WTC11 (cell line): ENCODE results near the gene BCORL1. TPM values are rescaled to one million over a fixed set of nuclear protein-coding genes. Genes with fewer than 3 reads are reported as not detected.
A peak's percentile ranks its signal among the peaks of the same experiment; 100 is the strongest.

Source experiments
- ATAC-seq: fragments of 200-7000 bp; cut with Tn5 transposase; 2 replicates; pipeline ENCODE4 v1.10.0; 2021; ENCODE audit warnings: mild to moderate bottlenecking, moderate library complexity
- CTCF ChIA-PET: fragments of 300-600 bp; sonication (Branson Sonifier 250); formaldehyde crosslinking; loops from one replicate; lab custom pipeline; 2021; ENCODE audit warnings: antibody characterized with exemption; lab: Charles Lee
- POLR2A ChIA-PET: fragments of 350-600 bp; sonication (Branson Sonifier 250); formaldehyde crosslinking; loops from one replicate; lab custom pipeline; 2021; ENCODE audit warnings: antibody characterized with exemption; lab: Charles Lee
- DNase-seq: peaks from one replicate; pipeline ENCODE4 v3.0.0; 2021; ENCODE audit warnings: low spot score
- H3K27ac Mint-ChIP-seq: 2 replicates; pipeline ENCODE4 v1.8.0; 2021; ENCODE audit warnings: mixed read lengths
- H3K27me3 Mint-ChIP-seq: 2 replicates; pipeline ENCODE4 v1.8.0; 2021; ENCODE audit warnings: low read depth, mild to moderate bottlenecking, moderate library complexity, mixed read lengths
- H3K36me3 Mint-ChIP-seq: 2 replicates; pipeline ENCODE4 v1.8.0; 2021; ENCODE audit warnings: mixed read lengths
- H3K4me1 Mint-ChIP-seq: 2 replicates; pipeline ENCODE4 v1.8.0; 2022; ENCODE audit warnings: mixed read lengths
- H3K4me3 Mint-ChIP-seq: 2 replicates; pipeline ENCODE4 v1.8.0; 2021; ENCODE audit warnings: mild to moderate bottlenecking, moderate library complexity, mixed read lengths
- H3K9me3 Mint-ChIP-seq: 2 replicates; pipeline ENCODE4 v1.8.0; 2021; ENCODE audit warnings: mixed read lengths
- CDX4 ChIP-seq: fragments of 250-450 bp; sonication (Bioruptor Pico); IDR thresholded peaks from 2 replicates; pipeline ENCODE4 v1.9.0; 2021; ENCODE audit warnings: moderate library complexity, mild to moderate bottlenecking, inconsistent platforms, borderline replicate concordance
- E2F4 ChIP-seq: sonication (generic); formaldehyde crosslinking; IDR thresholded peaks from 2 replicates; pipeline ENCODE4 v1.8.1; 2022; ENCODE audit warnings: low read depth, mild to moderate bottlenecking, moderate library complexity, missing genetic modification reagents, borderline replicate concordance
- ELF4 ChIP-seq: sonication (generic); formaldehyde crosslinking; IDR thresholded peaks from 2 replicates; pipeline ENCODE4 v1.8.1; 2022; ENCODE audit warnings: low read depth, mild to moderate bottlenecking, moderate library complexity, missing genetic modification reagents
- ESRRA ChIP-seq: sonication (generic); formaldehyde crosslinking; IDR thresholded peaks from 2 replicates; pipeline ENCODE4 v1.8.1; 2022; ENCODE audit warnings: mild to moderate bottlenecking, missing genetic modification reagents, borderline replicate concordance
- ETV6 ChIP-seq: sonication (generic); formaldehyde crosslinking; IDR thresholded peaks from 2 replicates; pipeline ENCODE4 v1.8.1; 2022; ENCODE audit warnings: mild to moderate bottlenecking, missing genetic modification reagents
- GRHL2 ChIP-seq: fragments of 250-450 bp; sonication (Bioruptor Pico); IDR thresholded peaks from 2 replicates; pipeline ENCODE4 v1.8.0; 2022; ENCODE audit warnings: mild to moderate bottlenecking, moderate library complexity; ENCODE audit not compliant: insufficient replicate concordance, severe bottlenecking
- GTF2I ChIP-seq: fragments of 250-450 bp; sonication (Bioruptor Pico); conservative IDR thresholded peaks from 2 replicates; pipeline ENCODE4 v1.4.0; 2021; ENCODE audit warnings: mild to moderate bottlenecking
- JUN ChIP-seq: sonication (generic); formaldehyde crosslinking; IDR thresholded peaks from 2 replicates; pipeline ENCODE4 v1.8.0; 2023; ENCODE audit warnings: mild to moderate bottlenecking, missing genetic modification reagents
- KAT7 ChIP-seq: sonication (generic); formaldehyde crosslinking; IDR thresholded peaks from 2 replicates; pipeline ENCODE4 v1.8.1; 2023; ENCODE audit warnings: missing genetic modification reagents, mild to moderate bottlenecking, borderline replicate concordance
- MAX ChIP-seq: sonication (generic); formaldehyde crosslinking; IDR thresholded peaks from 2 replicates; pipeline ENCODE4 v1.8.0; 2022; ENCODE audit warnings: mild to moderate bottlenecking, missing genetic modification reagents
- NR1H2 ChIP-seq: sonication (generic); formaldehyde crosslinking; IDR thresholded peaks from 2 replicates; pipeline ENCODE4 v1.9.0; 2021; ENCODE audit warnings: mild to moderate bottlenecking, moderate library complexity, missing genetic modification reagents
- NR3C1 ChIP-seq: sonication (generic); formaldehyde crosslinking; conservative IDR thresholded peaks from 2 replicates; pipeline ENCODE4 v1.8.1; 2023; ENCODE audit warnings: low read depth, mild to moderate bottlenecking, missing genetic modification reagents
- TEAD1 ChIP-seq: sonication (generic); formaldehyde crosslinking; IDR thresholded peaks from 2 replicates; pipeline ENCODE4 v1.8.0; 2022; ENCODE audit warnings: mild to moderate bottlenecking, missing genetic modification reagents
- ZNF121 ChIP-seq: sonication (generic); formaldehyde crosslinking; IDR thresholded peaks from 2 replicates; pipeline ENCODE4 v1.8.0; 2023; ENCODE audit warnings: missing genetic modification reagents
- ZNF138 ChIP-seq: sonication (generic); formaldehyde crosslinking; conservative IDR thresholded peaks from 2 replicates; pipeline ENCODE4 v1.8.1; 2022; ENCODE audit warnings: mild to moderate bottlenecking, moderate library complexity, missing genetic modification reagents
- ZNF281 ChIP-seq: sonication (generic); formaldehyde crosslinking; IDR thresholded peaks from 2 replicates; pipeline ENCODE4 v1.8.0; 2023; ENCODE audit warnings: mild to moderate bottlenecking, missing genetic modification reagents
- ZNF317 ChIP-seq: sonication (generic); formaldehyde crosslinking; IDR thresholded peaks from 2 replicates; pipeline ENCODE4 v1.8.1; 2023; ENCODE audit warnings: low read depth, mild to moderate bottlenecking, moderate library complexity, missing genetic modification reagents, borderline replicate concordance
- ZNF423 ChIP-seq: fragments of 250-450 bp; sonication (Bioruptor Pico); IDR thresholded peaks from 2 replicates; pipeline ENCODE4 v2.1.2; 2022; ENCODE audit warnings: mild to moderate bottlenecking, moderate library complexity
- ZNF532 ChIP-seq: fragments of 250-450 bp; sonication (Bioruptor Pico); IDR thresholded peaks from 2 replicates; pipeline ENCODE4 v1.9.0; 2021; ENCODE audit warnings: mild to moderate bottlenecking, borderline replicate concordance
- ZNF671 ChIP-seq: fragments of 250-450 bp; sonication (Bioruptor Pico); IDR thresholded peaks from 2 replicates; pipeline ENCODE4 v1.8.0; 2021; ENCODE audit warnings: mild to moderate bottlenecking
- total RNA-seq: library from RNA; stranded (reverse); gene quantifications from 3 replicates; pipeline ENCODE4 v1.2.3, GENCODE V29; 2021
- TF ChIP-seq, protein P1 (sequence below): sonication (generic); formaldehyde crosslinking; IDR thresholded peaks from 2 replicates; pipeline ENCODE4 v1.8.1; 2023; ENCODE audit warnings: mild to moderate bottlenecking, missing genetic modification reagents

Gene BCORL1
- total RNA-seq, 1 experiment from 2014 or later, result 12.0 TPM

GRCh38 chrX:130020661-130021324 lies 38.4 kb downstream of the BCORL1 start (continued):
- no peak for TF ChIP-seq ZNF532 (CRISPR knock-in tag)
- TF ChIP-seq ELF4 (CRISPR knock-in tag), result no peak
- no peak for TF ChIP-seq NR3C1 (CRISPR knock-in tag)
- no peak for TF ChIP-seq ZNF138 (CRISPR knock-in tag)

GRCh38 chrX:130024127-130024526 lies 41.7 kb downstream of the BCORL1 start:
- Mint-ChIP-seq H3K9me3 (no peaks in the 10 kb centered on the region), H3K36me3 (peaks cover 8% of the 10 kb centered on the region; the same call in 1 of the 2 replicates), H3K27ac (no peak overlapping the region), H3K4me3 (peak overlapping the region; percentile 22; the same call in 1 of the 2 replicates), H3K27me3 (no peaks in the 10 kb centered on the region), H3K4me1 (peaks cover 12% of the 10 kb centered on the region)
- ATAC-seq (peak; percentile 97), DNase-seq (peak; percentile 84)
- CTCF ChIA-PET, result interaction anchor here (0.6 to 1.9 kb wide), 8 partner anchors 15 to 420 kb away, joined by 3 to 20 read pairs (median 4); no protein-coding TSS in a partner anchor
- TF ChIP-seq ETV6 (CRISPR knock-in tag), result no peak
- POLR2A ChIA-PET, result interaction anchor here (1.0 kb wide), 1 partner anchor 37 kb away, joined by 3 read pairs; no protein-coding TSS in a partner anchor

DNA sequence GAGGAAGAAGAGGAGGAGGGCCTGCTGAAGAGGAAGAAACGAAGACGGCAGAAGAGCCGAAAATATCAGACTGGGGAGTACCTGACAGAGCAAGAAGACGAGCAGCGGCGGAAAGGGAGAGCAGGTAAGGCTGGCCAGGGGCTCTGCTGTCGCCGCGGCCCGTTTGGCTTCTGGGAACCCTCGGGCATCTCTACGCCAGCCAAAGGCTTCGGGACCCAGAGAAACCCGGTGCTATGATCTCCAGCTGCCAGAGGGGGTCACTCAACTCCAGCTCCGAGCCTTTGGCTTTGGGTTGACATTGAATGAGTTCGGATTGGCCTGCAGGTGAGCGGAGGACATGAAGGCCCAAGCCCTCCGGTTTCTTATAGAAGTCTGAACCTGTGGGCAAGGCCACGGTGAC lies 42.8 kb downstream of the BCORL1 start:
- DNase-seq (peak; percentile 55), ATAC-seq (peak; percentile 65)
- no peaks in the 10 kb centered on the region for H3K27me3 Mint-ChIP-seq
- H3K9me3 Mint-ChIP-seq, result no peaks in the 10 kb centered on the region
- H3K27ac Mint-ChIP-seq, result no peak overlapping the region
- H3K36me3 Mint-ChIP-seq, result peaks cover 8% of the 10 kb centered on the region; the same call in 1 of the 2 replicates
- POLR2A ChIA-PET, result no interaction called here
- peaks cover 9% of the 10 kb centered on the region for H3K4me1 Mint-ChIP-seq
- H3K4me3 Mint-ChIP-seq, result no peak overlapping the region
- CTCF ChIA-PET, result interaction anchor here (0.5 to 2.3 kb wide), 8 partner anchors 24 to 110 kb away, joined by 3 to 10 read pairs (median 4); no protein-coding TSS in a partner anchor
- no peak for TF ChIP-seq CDX4 (CRISPR knock-in tag)
- TF ChIP-seq ZNF423, result no peak
- TF ChIP-seq ZNF281 (CRISPR knock-in tag), result no peak
- no peak for TF ChIP-seq GRHL2
- TF ChIP-seq ESRRA (CRISPR knock-in tag), result no peak
- no peak for TF ChIP-seq KAT7 (CRISPR knock-in tag)
- TF ChIP-seq NR1H2 (CRISPR knock-in tag), result no peak
- TF ChIP-seq, protein P1, sequence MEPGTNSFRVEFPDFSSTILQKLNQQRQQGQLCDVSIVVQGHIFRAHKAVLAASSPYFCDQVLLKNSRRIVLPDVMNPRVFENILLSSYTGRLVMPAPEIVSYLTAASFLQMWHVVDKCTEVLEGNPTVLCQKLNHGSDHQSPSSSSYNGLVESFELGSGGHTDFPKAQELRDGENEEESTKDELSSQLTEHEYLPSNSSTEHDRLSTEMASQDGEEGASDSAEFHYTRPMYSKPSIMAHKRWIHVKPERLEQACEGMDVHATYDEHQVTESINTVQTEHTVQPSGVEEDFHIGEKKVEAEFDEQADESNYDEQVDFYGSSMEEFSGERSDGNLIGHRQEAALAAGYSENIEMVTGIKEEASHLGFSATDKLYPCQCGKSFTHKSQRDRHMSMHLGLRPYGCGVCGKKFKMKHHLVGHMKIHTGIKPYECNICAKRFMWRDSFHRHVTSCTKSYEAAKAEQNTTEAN (CRISPR knock-in tag), result no peak
- TF ChIP-seq MAX (CRISPR knock-in tag), result no peak
- no peak for TF ChIP-seq GTF2I
- no peak for TF ChIP-seq JUN (CRISPR knock-in tag)
- no peak for TF ChIP-seq TEAD1 (CRISPR knock-in tag)
- no peak for TF ChIP-seq ZNF671 (CRISPR knock-in tag)
- no peak for TF ChIP-seq ZNF121 (CRISPR knock-in tag)
- TF ChIP-seq ETV6 (CRISPR knock-in tag), result no peak
- TF ChIP-seq E2F4 (CRISPR knock-in tag), result no peak
- no peak for TF ChIP-seq ZNF317 (CRISPR knock-in tag)
